HG02642 (cell line): ENCODE measurements around the gene ADGRF4.
A peak's percentile ranks its signal among the peaks of the same experiment; 100 is the strongest.

Experiments
- ATAC-seq: cut with Tn5 transposase; IDR thresholded peaks from one replicate; pipeline ENCODE4 v1.9.1; 2021; ENCODE audit warnings: mild to moderate bottlenecking; ENCODE audit not compliant: unreplicated experiment, poor library complexity

The ADGRF4 gene

DNA sequence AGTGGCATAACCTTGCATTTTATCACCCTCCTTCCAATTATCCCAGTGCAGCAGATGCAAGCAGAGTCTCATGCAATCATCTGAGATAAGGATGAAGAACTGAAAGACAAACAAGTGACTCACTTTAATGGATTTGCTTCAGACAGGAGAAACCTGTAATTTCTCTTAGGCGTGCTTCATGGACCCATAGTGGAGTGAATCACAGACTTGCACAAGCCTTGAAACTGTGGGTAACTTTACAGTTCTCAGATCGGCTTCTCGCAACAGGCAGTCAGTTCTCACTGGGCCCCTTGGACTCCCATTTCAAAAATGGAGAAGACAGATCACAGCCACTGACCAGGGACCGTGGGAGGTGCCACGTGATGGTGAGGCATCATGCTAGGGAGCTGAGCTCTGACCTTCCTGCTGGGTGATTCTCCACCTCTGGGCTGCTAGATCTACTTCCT lies at the start of gene ADGRF4:
ADGRF4 (plus strand) TSS at position 239 of the 446 bp plus-strand sequence. CDS start 8,666 bp downstream, outside the sequence.
- no peak for ATAC-seq

DNA sequence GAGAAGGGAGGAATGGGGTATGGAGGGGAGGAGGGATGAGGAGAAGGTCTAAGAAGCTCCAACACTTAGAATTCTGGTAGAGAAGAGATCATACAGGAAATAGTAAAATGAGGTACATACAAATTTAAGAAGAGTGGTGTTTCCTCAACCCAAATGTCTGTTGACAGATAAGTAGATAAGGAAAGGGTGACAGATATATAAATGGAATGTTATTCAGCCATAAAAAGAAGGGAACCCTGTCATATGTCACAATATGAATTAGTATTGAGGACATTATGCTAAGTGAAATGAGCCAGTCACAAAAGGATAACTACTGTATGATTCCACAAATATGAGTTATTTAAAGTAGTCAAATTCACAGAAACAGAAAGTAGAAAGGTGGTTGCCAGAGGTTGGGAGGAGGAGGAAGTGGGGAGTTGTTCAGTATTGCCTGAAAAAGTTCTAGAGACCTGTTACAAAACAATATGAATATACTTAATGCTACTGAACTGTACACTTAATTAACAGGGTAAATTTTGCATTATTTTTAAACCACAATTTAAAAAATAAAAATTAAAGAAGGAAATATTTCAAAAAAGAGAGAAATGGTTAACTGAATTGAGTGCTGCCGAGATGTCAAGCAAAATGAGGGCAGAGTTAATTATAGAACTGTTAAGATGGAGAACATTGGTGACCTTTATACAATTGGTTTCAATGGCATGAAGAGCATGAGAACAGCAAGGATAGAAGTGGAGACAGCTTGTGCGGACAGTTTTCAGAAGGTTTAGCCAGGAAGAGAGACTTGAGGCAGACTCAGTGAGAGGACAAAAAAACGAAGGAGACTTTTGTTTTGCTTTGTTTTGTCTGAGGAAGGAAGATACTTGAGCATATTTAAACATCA lies 47.6 kb upstream of the ADGRF4 start:
- ATAC-seq: peak; percentile 48

DNA sequence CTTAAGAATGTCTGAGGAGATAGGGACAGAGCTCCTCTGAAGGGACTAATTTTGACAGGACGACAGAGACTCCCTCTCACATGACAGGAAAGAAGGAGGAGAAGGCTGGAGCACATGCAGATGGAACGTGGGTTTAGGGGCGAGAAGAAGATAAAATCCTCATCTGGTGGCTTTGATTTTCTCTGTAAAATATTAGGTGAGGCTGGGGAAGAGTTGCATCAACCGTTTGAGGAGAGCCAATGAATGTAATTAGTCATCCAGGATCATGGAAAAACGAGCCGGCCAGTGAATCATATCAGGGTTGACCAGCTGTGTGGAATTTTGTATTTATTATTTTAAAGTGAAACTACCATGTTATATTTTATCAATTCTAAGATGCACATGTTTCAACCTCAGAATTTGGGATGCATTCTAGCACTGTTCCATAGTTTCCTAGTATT lies 46.9 kb upstream of the ADGRF4 start:
- ATAC-seq: no peak

- no peak for ATAC-seq
Observed at GRCh38 chr6:47653706-47654105, 44.7 kb upstream of the ADGRF4 start.

GRCh38 chr6:47654255-47654654 lies 44.1 kb upstream of the ADGRF4 start:
- ATAC-seq: no peak

DNA sequence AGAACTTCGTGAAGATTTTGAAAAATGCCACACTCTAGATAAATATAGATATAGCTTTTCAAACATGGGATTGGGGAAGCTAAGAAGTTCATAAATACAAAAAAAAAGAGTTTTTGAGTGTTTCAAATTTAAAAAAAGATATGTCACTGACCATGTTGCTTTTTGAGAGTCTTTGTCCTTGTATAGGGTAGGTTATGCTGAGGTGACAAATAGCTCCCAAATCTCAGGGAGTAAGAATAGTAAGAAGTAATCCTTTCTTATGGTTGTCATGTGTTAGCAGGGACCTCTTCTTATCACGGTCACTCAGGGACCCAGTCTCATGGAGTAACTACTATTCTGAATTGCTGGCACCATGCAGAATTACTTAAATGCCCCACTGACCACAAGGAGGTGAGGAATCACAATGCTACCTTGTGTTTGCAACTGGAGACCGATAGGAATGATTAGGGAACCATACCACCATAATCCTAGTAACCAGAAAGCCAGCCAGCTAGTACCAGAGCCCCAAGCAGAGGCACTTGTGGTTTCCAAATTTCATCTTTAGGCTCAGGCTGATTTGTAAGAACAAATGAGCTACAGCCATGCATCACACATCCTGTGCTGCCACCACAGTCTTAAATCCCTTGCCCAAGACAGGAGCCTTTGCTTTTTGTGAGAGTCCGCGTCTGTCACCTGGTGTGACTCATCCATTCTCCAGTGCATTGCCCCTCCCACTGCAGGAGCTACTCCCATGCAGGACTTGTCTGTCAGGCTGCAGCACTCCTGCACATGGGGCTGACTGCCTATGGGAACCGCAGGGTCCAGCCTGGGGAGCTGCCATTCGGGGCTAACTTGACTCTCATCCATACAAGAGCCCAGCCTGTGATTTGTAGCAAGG lies 42.4 kb upstream of the ADGRF4 start:
- no peak for ATAC-seq

GRCh38 chr6:47661960-47662359 lies 36.4 kb upstream of the ADGRF4 start:
- ATAC-seq: no peak

DNA sequence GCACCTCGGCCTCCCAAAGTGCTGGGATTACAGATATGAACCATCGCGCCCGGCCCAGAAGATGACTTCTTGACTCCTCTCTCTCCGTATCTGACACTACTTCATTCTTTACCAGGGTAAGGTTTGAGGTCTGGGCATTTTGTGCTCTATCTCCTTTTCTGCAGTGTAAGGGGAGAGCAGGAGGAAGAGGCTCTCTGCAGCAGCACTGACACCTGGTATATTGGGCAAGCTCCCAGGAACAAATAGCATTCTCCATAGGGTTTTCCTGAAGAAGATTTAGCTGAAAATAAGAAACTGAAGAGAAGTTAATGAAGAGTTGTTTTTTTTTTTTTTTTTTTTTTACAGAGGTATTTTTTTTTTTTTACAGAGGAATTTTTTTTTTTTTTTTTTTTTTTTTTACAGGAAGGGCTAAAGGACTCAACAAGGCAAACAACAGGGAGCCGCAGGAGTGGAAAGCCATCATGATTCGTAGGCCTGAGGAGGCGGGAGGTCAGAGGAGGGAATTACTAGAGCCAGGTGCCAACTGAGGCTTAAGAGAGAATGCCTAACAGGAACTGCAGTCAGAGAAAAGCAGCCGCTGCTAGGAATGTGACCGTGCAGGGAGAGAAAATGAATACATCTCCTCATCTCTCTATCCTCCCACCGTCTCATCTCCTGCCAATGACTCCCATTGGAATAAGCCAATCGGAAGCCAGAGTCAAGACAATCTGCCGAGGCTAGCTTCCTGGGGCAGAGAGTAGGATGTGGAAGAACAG lies 34.7 kb upstream of the ADGRF4 start:
- no peak for ATAC-seq

- ATAC-seq: no peak
Observed at GRCh38 chr6:47665112-47665511, 33.3 kb upstream of the ADGRF4 start.

DNA sequence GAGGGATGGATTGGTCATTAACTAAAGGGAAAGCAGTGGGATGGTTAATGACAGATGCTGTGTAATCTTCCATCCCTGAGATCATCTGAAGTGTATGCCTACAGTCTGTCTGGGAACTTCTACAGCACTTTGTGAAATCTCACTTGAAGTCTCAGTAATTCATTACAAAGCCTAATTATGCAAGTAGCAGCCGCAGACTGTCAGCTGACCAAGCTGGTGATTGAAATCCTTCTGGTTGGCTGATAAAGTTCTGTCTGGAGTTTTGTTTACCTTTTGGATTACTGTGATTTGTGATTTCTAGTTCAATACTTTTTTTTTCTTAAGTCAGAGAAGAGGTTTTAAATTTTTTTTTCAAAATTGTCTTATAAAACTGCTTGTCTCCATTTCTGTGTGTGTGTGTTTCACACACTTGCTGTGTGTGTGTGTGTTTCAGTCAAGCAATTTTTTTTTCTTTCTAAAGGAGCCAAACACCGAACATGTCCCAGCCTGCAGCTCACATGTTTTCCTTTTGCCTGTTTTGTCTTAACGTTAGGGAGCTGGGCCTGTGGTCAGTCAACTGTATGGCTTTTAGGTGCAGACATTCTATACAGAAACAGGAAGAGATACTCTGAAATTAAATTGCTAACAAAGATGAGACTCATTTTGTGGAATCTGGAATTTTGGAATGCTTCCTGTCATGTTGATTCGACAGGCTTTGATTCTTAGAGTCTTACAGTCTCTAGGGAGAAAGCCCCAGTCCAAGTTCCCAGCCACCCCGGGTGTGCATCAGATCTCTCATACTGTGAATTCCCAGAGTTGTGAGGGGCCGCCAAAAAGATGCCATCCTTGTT lies 28.5 kb upstream of the ADGRF4 start:
- no peak for ATAC-seq

- no peak for ATAC-seq
Observed at GRCh38 chr6:47670851-47671250, 27.5 kb upstream of the ADGRF4 start.

GRCh38 chr6:47671777-47672176 lies 26.6 kb upstream of the ADGRF4 start:
- ATAC-seq: no peak

- ATAC-seq: no peak
Observed at GRCh38 chr6:47672816-47673215, 25.6 kb upstream of the ADGRF4 start.

- no peak for ATAC-seq
Observed at GRCh38 chr6:47674673-47675072, 23.7 kb upstream of the ADGRF4 start.

- no peak for ATAC-seq
Observed at GRCh38 chr6:47677381-47678100, 20.8 kb upstream of the ADGRF4 start.

- no peak for ATAC-seq
Observed at GRCh38 chr6:47678739-47679138, 19.6 kb upstream of the ADGRF4 start.

DNA sequence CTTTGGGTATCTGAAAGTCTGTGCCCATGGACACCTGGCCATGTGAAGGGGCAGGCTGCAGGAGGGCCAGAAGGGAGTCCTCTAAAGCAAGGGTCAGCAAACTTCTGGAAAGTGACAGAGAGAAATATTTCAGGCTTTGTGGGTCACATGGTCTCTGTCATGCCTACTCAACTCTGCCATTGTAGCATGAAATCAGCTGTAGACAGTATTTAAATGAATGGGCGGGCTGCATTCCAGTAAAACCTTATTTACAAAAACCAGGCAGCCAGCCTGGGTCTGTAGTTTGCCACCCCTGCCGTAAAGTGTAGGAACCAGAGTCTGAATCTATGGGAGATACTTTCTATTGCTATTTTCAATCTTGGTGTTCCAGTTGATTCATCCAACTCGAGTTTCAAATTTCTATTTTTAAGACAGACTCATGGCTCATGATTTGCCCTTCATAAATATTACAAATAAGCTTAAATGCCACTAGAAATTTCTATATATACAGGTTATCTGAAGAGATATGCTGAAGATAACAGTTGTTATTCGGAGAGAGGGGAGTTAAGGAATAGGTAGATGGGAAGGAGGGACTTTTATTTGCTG lies 19.0 kb upstream of the ADGRF4 start:
- no peak for ATAC-seq

- ATAC-seq: no peak
Observed at GRCh38 chr6:47680051-47680450, 18.3 kb upstream of the ADGRF4 start.

DNA sequence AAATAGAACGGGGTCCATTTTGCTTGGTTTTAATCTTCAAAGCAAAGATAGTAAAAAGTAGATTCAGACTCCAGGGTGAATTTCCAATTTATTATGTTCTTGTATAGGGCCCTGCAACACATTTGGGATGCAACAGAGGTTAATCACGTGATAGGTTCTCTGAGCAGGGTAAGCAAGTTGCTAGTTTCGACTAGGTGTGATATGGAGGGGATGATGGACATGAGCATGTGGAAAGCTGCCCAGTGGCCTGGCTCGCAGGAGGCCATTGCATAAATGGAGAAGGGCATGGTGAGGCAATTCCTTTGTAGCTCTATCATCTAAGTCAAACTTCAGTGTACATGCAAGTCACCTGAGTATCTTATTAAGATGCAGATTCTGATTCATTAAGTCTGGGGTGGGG lies 17.7 kb upstream of the ADGRF4 start:
- no peak for ATAC-seq
